HepG2 (cell line): Measurements from ENCODE around the gene B4GALT5. TPM values are rescaled to one million over a fixed set of nuclear protein-coding genes. Genes with fewer than 3 reads are reported as not detected.

Experiments used
- KDM1A ChIP-seq: IDR thresholded peaks from 2 replicates; pipeline ENCODE4 v1.6.1; 2016; ENCODE audit warnings: missing compliant biosample characterization
- RCOR2 ChIP-seq: IDR thresholded peaks from 2 replicates; pipeline ENCODE4 v1.6.1; 2016; ENCODE audit warnings: missing biosample characterization, missing genetic modification reagents
- SMYD3 ChIP-seq: sonication (generic); formaldehyde crosslinking; IDR thresholded peaks from 2 replicates; pipeline ENCODE4 v1.8.1; 2023; ENCODE audit warnings: mild to moderate bottlenecking, missing genetic modification reagents
- SRF ChIP-seq: IDR thresholded peaks from 2 replicates; pipeline ENCODE4 v1.6.1; 2011; ENCODE audit warnings: mild to moderate bottlenecking, low read depth, low read length, moderate library complexity
- ZFP90 ChIP-seq: sonication (generic); formaldehyde crosslinking; IDR thresholded peaks from 2 replicates; pipeline ENCODE4 v1.8.0; 2022; ENCODE audit warnings: missing genetic modification reagents, mild to moderate bottlenecking, inconsistent platforms, borderline replicate concordance
- ZNF235 ChIP-seq: sonication (generic); formaldehyde crosslinking; IDR thresholded peaks from 2 replicates; pipeline ENCODE4 v1.8.1; 2023; ENCODE audit warnings: mild to moderate bottlenecking, missing genetic modification reagents, borderline replicate concordance
- ZNF264 ChIP-seq: sonication (generic); formaldehyde crosslinking; IDR thresholded peaks from 2 replicates; pipeline ENCODE4 v1.4.0; 2020; ENCODE audit warnings: missing genetic modification reagents
- ZNF556 ChIP-seq: sonication (generic); formaldehyde crosslinking; IDR thresholded peaks from 2 replicates; pipeline ENCODE4 v1.4.0; 2020; ENCODE audit warnings: mild to moderate bottlenecking, missing genetic modification reagents, borderline replicate concordance
- polyA plus RNA-seq, 8 experiments: library from polyadenylated mRNA; depleted of rRNA in 3 of 8; stranded (reverse) in 7 of 8; unstranded in 1 of 8; fragments of >200 nt; fragmentation: Illumina TruSeq in 4 of 8; extraction: Trizol in 4 of 8; gene quantifications; 2 replicates each; pipeline versions ENCODE4 v1.2.1 to v1.2.3, GENCODE V29; 2011 to 2016; ENCODE audit warnings: low read depth in 4 of 8, missing spikeins in 1 of 8, mixed read lengths in 1 of 8; ENCODE audit not compliant: insufficient read depth in 1 of 8
- total RNA-seq, 5 experiments: library from RNA; depleted of rRNA; stranded (reverse); fragments of >200 nt; fragmentation: Illumina TruSeq; extraction: Trizol; gene quantifications; 2 replicates each; pipeline ENCODE4 v1.2.3, GENCODE V29; 2016; ENCODE audit warnings: low read depth in 1 of 5
- TF ChIP-seq, protein P1 (sequence below): sonication (generic); formaldehyde crosslinking; IDR thresholded peaks from 2 replicates; pipeline ENCODE4 v1.5.1; 2020; ENCODE audit warnings: missing genetic modification reagents, mild to moderate bottlenecking, borderline replicate concordance
- TF ChIP-seq, protein P2 (sequence below): sonication (generic); formaldehyde crosslinking; IDR thresholded peaks from 2 replicates; pipeline ENCODE4 v1.4.0; 2020; ENCODE audit warnings: low read depth, mild to moderate bottlenecking, missing genetic modification reagents
- TF ChIP-seq, protein P3 (sequence below): sonication (generic); formaldehyde crosslinking; IDR thresholded peaks from one replicate; pipeline ENCODE4 v1.5.1; 2020; ENCODE audit warnings: mild to moderate bottlenecking, missing genetic modification reagents; ENCODE audit errors: not compliant biosample characterization
- TF ChIP-seq, protein P4 (sequence below): sonication (generic); formaldehyde crosslinking; IDR thresholded peaks from 2 replicates; pipeline ENCODE4 v1.4.0; 2020; ENCODE audit warnings: missing genetic modification reagents

The B4GALT5 gene
- total and polyA plus RNA-seq, 2 of the 13 experiments (the other 11 are each of a cell fraction or from before 2014, with no cell fraction given), result 27.3 to 30.9 TPM

DNA sequence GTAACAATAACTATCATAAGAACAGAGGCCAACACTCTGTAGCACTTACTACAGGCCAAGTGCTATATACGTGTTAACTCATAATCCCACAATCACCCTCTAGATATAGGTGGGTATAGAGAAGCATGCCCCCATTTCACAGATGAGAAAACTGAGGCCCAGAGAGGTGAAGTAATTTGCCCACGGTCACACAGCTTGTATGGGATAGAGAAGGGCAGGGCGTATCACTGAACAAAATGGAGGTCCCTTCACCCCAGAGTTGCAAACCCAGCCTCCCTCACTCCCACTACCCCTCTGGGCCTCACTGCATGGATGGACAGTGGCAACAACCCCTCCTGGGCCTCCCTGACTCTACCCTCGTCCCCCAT lies 113.9 kb downstream of the B4GALT5 start (continued):
- TF ChIP-seq, protein P1, sequence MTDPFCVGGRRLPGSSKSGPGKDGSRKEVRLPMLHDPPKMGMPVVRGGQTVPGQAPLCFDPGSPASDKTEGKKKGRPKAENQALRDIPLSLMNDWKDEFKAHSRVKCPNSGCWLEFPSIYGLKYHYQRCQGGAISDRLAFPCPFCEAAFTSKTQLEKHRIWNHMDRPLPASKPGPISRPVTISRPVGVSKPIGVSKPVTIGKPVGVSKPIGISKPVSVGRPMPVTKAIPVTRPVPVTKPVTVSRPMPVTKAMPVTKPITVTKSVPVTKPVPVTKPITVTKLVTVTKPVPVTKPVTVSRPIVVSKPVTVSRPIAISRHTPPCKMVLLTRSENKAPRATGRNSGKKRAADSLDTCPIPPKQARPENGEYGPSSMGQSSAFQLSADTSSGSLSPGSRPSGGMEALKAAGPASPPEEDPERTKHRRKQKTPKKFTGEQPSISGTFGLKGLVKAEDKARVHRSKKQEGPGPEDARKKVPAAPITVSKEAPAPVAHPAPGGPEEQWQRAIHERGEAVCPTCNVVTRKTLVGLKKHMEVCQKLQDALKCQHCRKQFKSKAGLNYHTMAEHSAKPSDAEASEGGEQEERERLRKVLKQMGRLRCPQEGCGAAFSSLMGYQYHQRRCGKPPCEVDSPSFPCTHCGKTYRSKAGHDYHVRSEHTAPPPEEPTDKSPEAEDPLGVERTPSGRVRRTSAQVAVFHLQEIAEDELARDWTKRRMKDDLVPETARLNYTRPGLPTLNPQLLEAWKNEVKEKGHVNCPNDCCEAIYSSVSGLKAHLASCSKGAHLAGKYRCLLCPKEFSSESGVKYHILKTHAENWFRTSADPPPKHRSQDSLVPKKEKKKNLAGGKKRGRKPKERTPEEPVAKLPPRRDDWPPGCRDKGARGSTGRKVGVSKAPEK, result no peak
- TF ChIP-seq ZNF264 (no peak), RCOR2 (0 out of 2 replicates have a peak, but pooled peaks have one; percentile 66), ZNF235 (0 out of 2 replicates have a peak, but pooled peaks have one; percentile 28), KDM1A (CRISPR knock-in tag) (peak; percentile 95), ZFP90 (CRISPR knock-in tag) (no peak), SRF (no peak), ZNF556 (CRISPR knock-in tag) (no peak), SMYD3 (CRISPR knock-in tag) (no peak)
- TF ChIP-seq, protein P2, sequence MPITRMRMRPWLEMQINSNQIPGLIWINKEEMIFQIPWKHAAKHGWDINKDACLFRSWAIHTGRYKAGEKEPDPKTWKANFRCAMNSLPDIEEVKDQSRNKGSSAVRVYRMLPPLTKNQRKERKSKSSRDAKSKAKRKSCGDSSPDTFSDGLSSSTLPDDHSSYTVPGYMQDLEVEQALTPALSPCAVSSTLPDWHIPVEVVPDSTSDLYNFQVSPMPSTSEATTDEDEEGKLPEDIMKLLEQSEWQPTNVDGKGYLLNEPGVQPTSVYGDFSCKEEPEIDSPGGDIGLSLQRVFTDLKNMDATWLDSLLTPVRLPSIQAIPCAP (CRISPR knock-in tag), result 0 out of 2 replicates have a peak, but pooled peaks have one; percentile 60
- TF ChIP-seq, protein P3, sequence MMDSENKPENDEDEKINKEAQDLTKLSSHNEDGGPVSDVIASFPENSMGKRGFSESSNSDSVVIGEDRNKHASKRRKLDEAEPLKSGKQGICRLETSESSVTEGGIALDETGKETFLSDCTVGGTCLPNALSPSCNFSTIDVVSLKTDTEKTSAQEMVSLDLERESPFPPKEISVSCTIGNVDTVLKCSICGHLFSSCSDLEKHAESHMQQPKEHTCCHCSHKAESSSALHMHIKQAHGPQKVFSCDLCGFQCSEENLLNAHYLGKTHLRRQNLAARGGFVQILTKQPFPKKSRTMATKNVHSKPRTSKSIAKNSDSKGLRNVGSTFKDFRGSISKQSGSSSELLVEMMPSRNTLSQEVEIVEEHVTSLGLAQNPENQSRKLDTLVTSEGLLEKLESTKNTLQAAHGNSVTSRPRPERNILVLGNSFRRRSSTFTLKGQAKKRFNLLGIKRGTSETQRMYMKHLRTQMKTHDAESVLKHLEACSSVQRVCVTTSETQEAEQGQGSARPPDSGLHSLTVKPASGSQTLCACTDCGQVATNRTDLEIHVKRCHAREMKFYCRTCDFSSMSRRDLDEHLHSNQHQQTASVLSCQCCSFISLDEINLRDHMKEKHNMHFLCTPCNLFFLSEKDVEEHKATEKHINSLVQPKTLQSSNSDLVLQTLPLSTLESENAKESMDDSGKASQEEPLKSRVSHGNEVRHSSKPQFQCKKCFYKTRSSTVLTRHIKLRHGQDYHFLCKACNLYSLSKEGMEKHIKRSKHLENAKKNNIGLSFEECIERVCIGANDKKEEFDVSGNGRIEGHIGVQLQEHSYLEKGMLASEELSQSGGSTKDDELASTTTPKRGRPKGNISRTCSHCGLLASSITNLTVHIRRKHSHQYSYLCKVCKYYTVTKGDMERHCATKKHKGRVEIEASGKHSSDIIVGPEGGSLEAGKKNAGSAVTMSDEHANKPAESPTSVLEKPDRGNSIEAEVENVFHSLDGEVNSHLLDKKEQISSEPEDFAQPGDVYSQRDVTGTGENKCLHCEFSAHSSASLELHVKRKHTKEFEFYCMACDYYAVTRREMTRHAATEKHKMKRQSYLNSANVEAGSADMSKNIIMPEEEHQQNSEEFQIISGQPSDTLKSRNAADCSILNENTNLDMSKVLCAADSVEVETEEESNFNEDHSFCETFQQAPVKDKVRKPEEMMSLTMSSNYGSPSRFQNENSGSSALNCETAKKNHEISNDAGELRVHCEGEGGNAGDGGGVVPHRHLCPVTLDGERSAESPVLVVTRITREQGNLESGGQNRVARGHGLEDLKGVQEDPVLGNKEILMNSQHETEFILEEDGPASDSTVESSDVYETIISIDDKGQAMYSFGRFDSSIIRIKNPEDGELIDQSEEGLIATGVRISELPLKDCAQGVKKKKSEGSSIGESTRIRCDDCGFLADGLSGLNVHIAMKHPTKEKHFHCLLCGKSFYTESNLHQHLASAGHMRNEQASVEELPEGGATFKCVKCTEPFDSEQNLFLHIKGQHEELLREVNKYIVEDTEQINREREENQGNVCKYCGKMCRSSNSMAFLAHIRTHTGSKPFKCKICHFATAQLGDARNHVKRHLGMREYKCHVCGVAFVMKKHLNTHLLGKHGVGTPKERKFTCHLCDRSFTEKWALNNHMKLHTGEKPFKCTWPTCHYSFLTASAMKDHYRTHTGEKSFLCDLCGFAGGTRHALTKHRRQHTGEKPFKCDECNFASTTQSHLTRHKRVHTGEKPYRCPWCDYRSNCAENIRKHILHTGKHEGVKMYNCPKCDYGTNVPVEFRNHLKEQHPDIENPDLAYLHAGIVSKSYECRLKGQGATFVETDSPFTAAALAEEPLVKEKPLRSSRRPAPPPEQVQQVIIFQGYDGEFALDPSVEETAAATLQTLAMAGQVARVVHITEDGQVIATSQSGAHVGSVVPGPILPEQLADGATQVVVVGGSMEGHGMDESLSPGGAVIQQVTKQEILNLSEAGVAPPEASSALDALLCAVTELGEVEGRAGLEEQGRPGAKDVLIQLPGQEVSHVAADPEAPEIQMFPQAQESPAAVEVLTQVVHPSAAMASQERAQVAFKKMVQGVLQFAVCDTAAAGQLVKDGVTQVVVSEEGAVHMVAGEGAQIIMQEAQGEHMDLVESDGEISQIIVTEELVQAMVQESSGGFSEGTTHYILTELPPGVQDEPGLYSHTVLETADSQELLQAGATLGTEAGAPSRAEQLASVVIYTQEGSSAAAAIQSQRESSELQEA, result no peak
- TF ChIP-seq, protein P4, sequence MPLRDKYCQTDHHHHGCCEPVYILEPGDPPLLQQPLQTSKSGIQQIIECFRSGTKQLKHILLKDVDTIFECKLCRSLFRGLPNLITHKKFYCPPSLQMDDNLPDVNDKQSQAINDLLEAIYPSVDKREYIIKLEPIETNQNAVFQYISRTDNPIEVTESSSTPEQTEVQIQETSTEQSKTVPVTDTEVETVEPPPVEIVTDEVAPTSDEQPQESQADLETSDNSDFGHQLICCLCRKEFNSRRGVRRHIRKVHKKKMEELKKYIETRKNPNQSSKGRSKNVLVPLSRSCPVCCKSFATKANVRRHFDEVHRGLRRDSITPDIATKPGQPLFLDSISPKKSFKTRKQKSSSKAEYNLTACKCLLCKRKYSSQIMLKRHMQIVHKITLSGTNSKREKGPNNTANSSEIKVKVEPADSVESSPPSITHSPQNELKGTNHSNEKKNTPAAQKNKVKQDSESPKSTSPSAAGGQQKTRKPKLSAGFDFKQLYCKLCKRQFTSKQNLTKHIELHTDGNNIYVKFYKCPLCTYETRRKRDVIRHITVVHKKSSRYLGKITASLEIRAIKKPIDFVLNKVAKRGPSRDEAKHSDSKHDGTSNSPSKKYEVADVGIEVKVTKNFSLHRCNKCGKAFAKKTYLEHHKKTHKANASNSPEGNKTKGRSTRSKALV, result no peak
